ENCODE results near the gene WDR36. TPM values are rescaled to one million over a fixed set of nuclear protein-coding genes. Genes with fewer than 3 reads are reported as not detected.

The WDR36 gene
- total and polyA plus RNA-seq, 10 of the 15 experiments (the other 5 are each of a cell fraction or from before 2014, with no cell fraction given) = 13.3 to 61.8 (median 47.0) TPM

DNA sequence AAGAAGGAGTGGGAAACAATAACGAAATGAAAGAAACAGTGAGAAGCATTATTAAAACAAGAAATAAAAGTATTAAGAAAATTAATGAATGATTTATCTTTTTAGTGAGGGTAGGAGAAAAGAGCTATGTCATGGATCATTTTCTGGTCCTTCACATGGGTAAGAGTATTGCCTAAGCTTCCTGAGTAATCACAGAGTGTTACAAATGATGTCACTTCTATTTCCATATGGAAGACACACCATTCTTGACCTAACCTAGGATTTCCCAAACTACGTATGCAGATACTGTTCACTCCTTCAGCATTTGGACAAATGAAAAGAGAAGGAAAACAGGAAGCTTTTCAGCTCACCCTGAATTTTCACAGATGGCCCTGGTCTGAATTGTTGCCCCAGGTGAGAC is 23.9 kb upstream of the WDR36 start:
- ChIA-PET RAD21 (ENCODE audit: unreplicated experiment) (no interaction called here), SMC1A (ENCODE audit: uncharacterized antibody, unreplicated experiment) (interaction anchor here (0.8 kb wide), 1 partner anchor 311 kb away, joined by 3 read pairs; no protein-coding TSS in a partner anchor), CTCF (no interaction called here), POLR2A (no interaction called here)
- no peak for ATAC-seq
- H2AFZ ChIP-seq (ENCODE audit: control insufficient read depth, low read depth, low read length) = no peak overlapping the region
- FAIRE-seq = no peak
- BruUV-seq (replicated peaks) = no TSS peak
- H3K4me2 ChIP-seq (ENCODE audit: control insufficient read depth, insufficient read depth) = no peak overlapping the region
- in situ Hi-C loops (cut with MboI) (loop anchor here (10.0 kb wide), 1 partner anchor 313 kb away; no protein-coding TSS in a partner anchor), intact Hi-C loops (cut with micrococcal nuclease; ENCODE audit: unreplicated experiment) (no loop called here)
- no peak overlapping the region for H3K27ac ChIP-seq (ENCODE audit: control insufficient read depth, insufficient read depth)
- H3K9me3 ChIP-seq (replicated peaks; ENCODE audit: control insufficient read depth, insufficient read depth, low read length) = no peaks in the 10 kb centered on the region
- no peak overlapping the region for H3K4me3 ChIP-seq
- 0% methylated on average over 2 of the region's 2 CpGs for WGBS (ENCODE audit: insufficient coverage, insufficient replicate concordance, low lambda C conversion rate, missing lambda C conversion rate)
- no peaks in the 10 kb centered on the region for H3K79me2 ChIP-seq (ENCODE audit: control insufficient read depth, insufficient read depth, low read length)
- no peaks in the 10 kb centered on the region; the same call in 1 of the 2 replicates for H3K4me1 ChIP-seq (ENCODE audit: control insufficient read depth, insufficient read depth, low read length)
- peaks cover 11 to 28% of the 10 kb centered on the region in 2 experiments for H3K27me3 ChIP-seq (replicated peaks in 1 of 2; ENCODE audit: control insufficient read depth in 2 of 2, insufficient read depth in 2 of 2, low read length in 1 of 2)
- H3K9ac ChIP-seq (ENCODE audit: control insufficient read depth, insufficient read depth, low read length) = no peak overlapping the region
- no peaks in the 10 kb centered on the region for H3K36me3 ChIP-seq (ENCODE audit: control insufficient read depth in 2 of 2, insufficient read depth in 2 of 2, low read length in 1 of 2)
- H4K20me1 ChIP-seq (ENCODE audit: control insufficient read depth, insufficient read depth) = no peaks in the 10 kb centered on the region; the same call in 1 of the 2 replicates
- no peak for DNase-seq (ENCODE audit: low read depth, low spot score)
- TF ChIP-seq SIN3A (IDR thresholded peaks at IDR 0.05; ENCODE audit: low read depth, low read length) (no peak), MEF2B (IDR thresholded peaks at IDR 0.05; ENCODE audit: partially characterized antibody, poor library complexity, severe bottlenecking) (no peak), SMC3 (IDR thresholded peaks at IDR 0.05; ENCODE audit: borderline replicate concordance, low read length) (no peak), WRNIP1 (IDR thresholded peaks at IDR 0.05; ENCODE audit: borderline replicate concordance, low read depth, low read length) (no peak)

DNA sequence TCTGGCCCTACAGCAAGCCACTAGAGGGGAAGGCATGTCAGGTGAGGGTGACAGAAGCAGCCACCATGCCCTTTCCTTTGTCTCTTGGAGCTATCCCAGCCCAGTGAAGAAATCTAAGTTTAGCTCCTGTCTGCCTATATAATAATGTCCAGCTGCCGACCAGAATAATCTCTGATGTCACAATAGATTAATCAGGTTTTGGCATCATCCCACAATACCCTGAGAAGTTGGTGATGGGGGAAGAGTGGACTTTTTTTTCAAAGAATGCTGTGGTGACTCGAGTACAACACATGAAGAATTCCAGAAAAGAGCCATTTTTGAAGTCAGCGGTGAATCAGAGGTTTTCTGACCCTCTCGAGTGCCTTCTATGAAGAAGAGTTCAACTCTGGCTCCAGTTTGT is 22.3 kb upstream of the WDR36 start:
- H3K36me3 ChIP-seq (ENCODE audit: control insufficient read depth in 2 of 2, insufficient read depth in 2 of 2, low read length in 1 of 2) = no peaks in the 10 kb centered on the region
- POLR2A ChIA-PET = no interaction called here
- no peaks in the 10 kb centered on the region; the same call in 1 of the 2 replicates for H4K20me1 ChIP-seq (ENCODE audit: control insufficient read depth, insufficient read depth)
- no peak for DNase-seq (ENCODE audit: low read depth, low spot score)
- in situ Hi-C loops (cut with MboI) (loop anchor here (10.0 kb wide), 1 partner anchor 315 kb away; no protein-coding TSS in a partner anchor), intact Hi-C loops (cut with micrococcal nuclease; ENCODE audit: unreplicated experiment) (no loop called here)
- H3K9me3 ChIP-seq (replicated peaks; ENCODE audit: control insufficient read depth, insufficient read depth, low read length) = no peaks in the 10 kb centered on the region
- RAD21 ChIA-PET (ENCODE audit: unreplicated experiment) = no interaction called here
- H3K4me1 ChIP-seq (ENCODE audit: control insufficient read depth, insufficient read depth, low read length) = no peaks in the 10 kb centered on the region; the same call in 1 of the 2 replicates
- 40% methylated on average over 4 of the region's 4 CpGs for WGBS (ENCODE audit: insufficient coverage, insufficient replicate concordance, low lambda C conversion rate, missing lambda C conversion rate)
- H3K27me3 ChIP-seq (replicated peaks in 1 of 2; ENCODE audit: control insufficient read depth in 2 of 2, insufficient read depth in 2 of 2, low read length in 1 of 2) = peaks cover 11 to 37% of the 10 kb centered on the region in 2 experiments
- H3K4me2 ChIP-seq (ENCODE audit: control insufficient read depth, insufficient read depth) = no peak overlapping the region
- CTCF ChIA-PET = no interaction called here
- H3K79me2 ChIP-seq (ENCODE audit: control insufficient read depth, insufficient read depth, low read length) = no peaks in the 10 kb centered on the region
- H3K27ac ChIP-seq (ENCODE audit: control insufficient read depth, insufficient read depth) = no peak overlapping the region
- H3K9ac ChIP-seq (ENCODE audit: control insufficient read depth, insufficient read depth, low read length) = no peak overlapping the region
- H3K4me3 ChIP-seq = no peak overlapping the region
- SMC1A ChIA-PET (ENCODE audit: uncharacterized antibody, unreplicated experiment) = no interaction called here
- no peak for ATAC-seq
- no peak for FAIRE-seq
- BruUV-seq (replicated peaks) = no TSS peak
- no peak overlapping the region for H2AFZ ChIP-seq (ENCODE audit: control insufficient read depth, low read depth, low read length)
- TF ChIP-seq, protein P1, sequence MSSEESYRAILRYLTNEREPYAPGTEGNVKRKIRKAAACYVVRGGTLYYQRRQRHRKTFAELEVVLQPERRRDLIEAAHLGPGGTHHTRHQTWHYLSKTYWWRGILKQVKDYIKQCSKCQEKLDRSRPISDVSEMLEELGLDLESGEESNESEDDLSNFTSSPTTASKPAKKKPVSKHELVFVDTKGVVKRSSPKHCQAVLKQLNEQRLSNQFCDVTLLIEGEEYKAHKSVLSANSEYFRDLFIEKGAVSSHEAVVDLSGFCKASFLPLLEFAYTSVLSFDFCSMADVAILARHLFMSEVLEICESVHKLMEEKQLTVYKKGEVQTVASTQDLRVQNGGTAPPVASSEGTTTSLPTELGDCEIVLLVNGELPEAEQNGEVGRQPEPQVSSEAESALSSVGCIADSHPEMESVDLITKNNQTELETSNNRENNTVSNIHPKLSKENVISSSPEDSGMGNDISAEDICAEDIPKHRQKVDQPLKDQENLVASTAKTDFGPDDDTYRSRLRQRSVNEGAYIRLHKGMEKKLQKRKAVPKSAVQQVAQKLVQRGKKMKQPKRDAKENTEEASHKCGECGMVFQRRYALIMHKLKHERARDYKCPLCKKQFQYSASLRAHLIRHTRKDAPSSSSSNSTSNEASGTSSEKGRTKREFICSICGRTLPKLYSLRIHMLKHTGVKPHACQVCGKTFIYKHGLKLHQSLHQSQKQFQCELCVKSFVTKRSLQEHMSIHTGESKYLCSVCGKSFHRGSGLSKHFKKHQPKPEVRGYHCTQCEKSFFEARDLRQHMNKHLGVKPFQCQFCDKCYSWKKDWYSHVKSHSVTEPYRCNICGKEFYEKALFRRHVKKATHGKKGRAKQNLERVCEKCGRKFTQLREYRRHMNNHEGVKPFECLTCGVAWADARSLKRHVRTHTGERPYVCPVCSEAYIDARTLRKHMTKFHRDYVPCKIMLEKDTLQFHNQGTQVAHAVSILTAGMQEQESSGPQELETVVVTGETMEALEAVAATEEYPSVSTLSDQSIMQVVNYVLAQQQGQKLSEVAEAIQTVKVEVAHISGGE (CRISPR knock-in tag; IDR thresholded peaks at IDR 0.05) = no peak
- TF ChIP-seq MTA3 (IDR thresholded peaks at IDR 0.05; ENCODE audit: borderline replicate concordance, low read length) (no peak), SRF (IDR thresholded peaks at IDR 0.05; ENCODE audit: low read depth in 2 of 2, low read length in 2 of 2) (no peak), SIN3A (IDR thresholded peaks at IDR 0.05; ENCODE audit: low read depth, low read length) (no peak), CHD2 (IDR thresholded peaks at IDR 0.05; ENCODE audit: borderline replicate concordance, low read depth, low read length) (no peak), FOS (IDR thresholded peaks at IDR 0.05; ENCODE audit: borderline replicate concordance, extremely low read depth, insufficient read length) (no peak), POLR2A (IDR thresholded peaks at IDR 0.05; ENCODE audit: low read depth, low read length) (no peak), HCFC1 (IDR thresholded peaks at IDR 0.05; ENCODE audit: low read length) (no peak), RBBP5 (conservative IDR thresholded peaks at IDR 0.05) (no peak), TCF3 (IDR thresholded peaks at IDR 0.05; ENCODE audit: borderline replicate concordance, insufficient read depth, low read depth, low read length) (no peak)
- TF ChIP-seq, protein P2, sequence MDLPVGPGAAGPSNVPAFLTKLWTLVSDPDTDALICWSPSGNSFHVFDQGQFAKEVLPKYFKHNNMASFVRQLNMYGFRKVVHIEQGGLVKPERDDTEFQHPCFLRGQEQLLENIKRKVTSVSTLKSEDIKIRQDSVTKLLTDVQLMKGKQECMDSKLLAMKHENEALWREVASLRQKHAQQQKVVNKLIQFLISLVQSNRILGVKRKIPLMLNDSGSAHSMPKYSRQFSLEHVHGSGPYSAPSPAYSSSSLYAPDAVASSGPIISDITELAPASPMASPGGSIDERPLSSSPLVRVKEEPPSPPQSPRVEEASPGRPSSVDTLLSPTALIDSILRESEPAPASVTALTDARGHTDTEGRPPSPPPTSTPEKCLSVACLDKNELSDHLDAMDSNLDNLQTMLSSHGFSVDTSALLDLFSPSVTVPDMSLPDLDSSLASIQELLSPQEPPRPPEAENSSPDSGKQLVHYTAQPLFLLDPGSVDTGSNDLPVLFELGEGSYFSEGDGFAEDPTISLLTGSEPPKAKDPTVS (IDR thresholded peaks at IDR 0.05; ENCODE audit: low read depth, low read length) = no peak

All from GM12878 (cell line).